B cell (primary cell): Measurements from ENCODE around the gene CMTM7. TPM values are rescaled to one million over a fixed set of nuclear protein-coding genes. Genes with fewer than 3 reads are reported as not detected.
"Not testable (repeated sequence)": the region's sequence is repeated elsewhere in the genome, so short reads cannot be mapped to it uniquely, and the experiment has no call there.

Experiments used
- ATAC-seq: fragments of 200-7000 bp; cut with Tn5 transposase; one replicate; pipeline ENCODE4 v1.10.0; 2021; ENCODE audit warnings: low read depth, mild to moderate bottlenecking, moderate number of reproducible peaks, moderate library complexity
- CTCF ChIA-PET: fragments of 350-600 bp; sonication (Branson Sonifier 250); formaldehyde crosslinking; loops from one replicate; lab custom pipeline; 2021; ENCODE audit warnings: antibody characterized with exemption, inconsistent platforms; lab: Charles Lee
- POLR2A ChIA-PET: fragments of 350-600 bp; sonication (Branson Sonifier 250); formaldehyde crosslinking; loops from one replicate; lab custom pipeline; 2021; ENCODE audit warnings: antibody characterized with exemption; lab: Charles Lee
- DNase-seq: peaks from one replicate; pipeline ENCODE4 v3.0.0; 2013
- H2AFZ ChIP-seq: 2 replicates; pipeline ENCODE4 v1.6.1; 2012; ENCODE audit warnings: mild to moderate bottlenecking, low read depth, low read length; ENCODE audit not compliant: insufficient read depth, poor library complexity, severe bottlenecking
- H3K27ac ChIP-seq, 2 donors: 1 replicate in 1 of 2; 2 replicates in 1 of 2; pipeline ENCODE4 v1.5.1; 2012 to 2013; ENCODE audit warnings: low read length in 2 of 2, mild to moderate bottlenecking in 2 of 2, moderate library complexity in 1 of 2
- H3K27me3 ChIP-seq, 4 experiments: fragments of 200-600 bp in 1 of 4; sonication (generic) in 1 of 4; replicated peaks in 1 of 4; 1 replicate in 2 of 4; 2 replicates in 2 of 4; pipeline versions ENCODE4 v1.6.1 to v1.7.0; 2013 to 2016; ENCODE audit warnings: low read length in 3 of 4, mild to moderate bottlenecking in 2 of 4, mixed read lengths in 1 of 4, moderate library complexity in 1 of 4; ENCODE audit not compliant: insufficient read depth in 4 of 4, control insufficient read depth in 3 of 4; ENCODE audit errors: control extremely low read depth in 1 of 4
- H3K36me3 ChIP-seq, 2 experiments: replicated peaks in 1 of 2; 1 replicate in 1 of 2; 2 replicates in 1 of 2; pipeline versions ENCODE4 v1.6.1 to v1.7.1; 2013; ENCODE audit warnings: low read length in 1 of 2; ENCODE audit not compliant: insufficient read depth in 2 of 2, control insufficient read depth in 1 of 2; ENCODE audit errors: control extremely low read depth in 1 of 2, extremely low read depth in 1 of 2
- H3K4me1 ChIP-seq, 2 donors: fragments of 200-600 bp in 1 of 2; sonication (generic) in 1 of 2; 1 replicate in 1 of 2; 2 replicates in 1 of 2; pipeline versions ENCODE4 v1.5.1 to v1.6.1; 2013 to 2017; ENCODE audit warnings: low read length in 2 of 2; ENCODE audit not compliant: control insufficient read depth in 2 of 2, insufficient read depth in 2 of 2
- H3K4me2 ChIP-seq: replicated peaks from 2 replicates; pipeline ENCODE3; 2012; ENCODE audit warnings: mild to moderate bottlenecking, low read depth, low read length; ENCODE audit not compliant: poor library complexity, severe bottlenecking
- H3K4me3 ChIP-seq, 5 experiments: fragments of 200-600 bp in 1 of 5; sonication (generic) in 1 of 5; 1 replicate in 3 of 5; 2 replicates in 2 of 5; pipeline versions ENCODE4 v1.5.1 to v1.7.0; 2011 to 2016; ENCODE audit warnings: low read length in 4 of 5, mild to moderate bottlenecking in 4 of 5, low read depth in 2 of 5, control low read depth in 1 of 5, moderate library complexity in 1 of 5; ENCODE audit not compliant: insufficient read depth in 1 of 5; ENCODE audit errors: control extremely low read depth in 1 of 5, extremely low read depth in 1 of 5
- H3K79me2 ChIP-seq: fragments of 200-600 bp; sonication (generic); one replicate; pipeline ENCODE4 v1.6.0; 2016; ENCODE audit warnings: low read length; ENCODE audit not compliant: control insufficient read depth, insufficient read depth
- H3K9ac ChIP-seq: fragments of 200-600 bp; sonication (generic); 2 replicates; pipeline ENCODE4 v1.6.1; 2017; ENCODE audit warnings: mild to moderate bottlenecking, low read length, moderate library complexity
- H3K9me3 ChIP-seq, 3 donors: one replicate each; pipeline versions ENCODE4 v1.6.1 to v1.7.1; 2013; ENCODE audit warnings: low read length in 2 of 3; ENCODE audit not compliant: control insufficient read depth in 2 of 3, insufficient read depth in 1 of 3; ENCODE audit errors: control extremely low read depth in 1 of 3
- H4K20me1 ChIP-seq: 2 replicates; pipeline ENCODE4 v1.6.0; 2012; ENCODE audit warnings: mild to moderate bottlenecking, low read length; ENCODE audit not compliant: insufficient read depth, control insufficient read depth, poor library complexity, severe bottlenecking
- H3K27ac Mint-ChIP-seq: one replicate; pipeline ENCODE4 v1.8.0; 2021; ENCODE audit warnings: mixed read lengths
- H3K27me3 Mint-ChIP-seq: one replicate; pipeline ENCODE4 v1.8.0; 2021; ENCODE audit warnings: mixed read lengths
- H3K4me1 Mint-ChIP-seq: one replicate; pipeline ENCODE4 v1.8.0; 2021; ENCODE audit warnings: mixed read lengths
- H3K4me3 Mint-ChIP-seq: one replicate; pipeline ENCODE4 v1.8.0; 2021; ENCODE audit warnings: mixed read lengths
- H3K9me3 Mint-ChIP-seq: one replicate; pipeline ENCODE4 v1.8.0; 2022; ENCODE audit warnings: mixed read lengths; ENCODE audit not compliant: insufficient read depth
- EZH2 ChIP-seq: IDR thresholded peaks from 2 replicates; pipeline ENCODE4 v1.6.1; 2012; ENCODE audit warnings: borderline replicate concordance, low read depth, mild to moderate bottlenecking, moderate library complexity, low read length; ENCODE audit not compliant: insufficient read depth, poor library complexity, severe bottlenecking
- WGBS: methylation state at CpG from one replicate; pipeline ENCODE4 v1.1.5; 2013; ENCODE audit warnings: missing lambda C conversion rate; ENCODE audit not compliant: insufficient coverage; 5-methylcytosine and 5-hydroxymethylcytosine counted together
- intact Hi-C: fragments of 100-400 bp; cut with micrococcal nuclease; formaldehyde crosslinking; loops from one replicate; pipeline ENCODE4 v1.10.0; 2022
- polyA plus RNA-seq: library from polyadenylated mRNA; depleted of rRNA; stranded (reverse); fragments of >200 nt; gene quantifications from 2 replicates; pipeline ENCODE4 v1.2.3, GENCODE V29; 2012
- total RNA-seq, 2 donors: library from RNA; stranded (reverse); fragments of 120-200 nt in 1 of 2; gene quantifications; 1 replicate in 1 of 2; 2 replicates in 1 of 2; pipeline versions ENCODE4 v1.2.3 to v1.2.4, GENCODE V29; 2013 to 2022
- TF ChIP-seq, protein P1 (sequence below): fragments of 200-600 bp; IDR thresholded peaks from one replicate; pipeline ENCODE4 v1.8.0; 2022; ENCODE audit warnings: antibody characterized with exemption, mild to moderate bottlenecking

CMTM7 gene
- total and polyA plus RNA-seq, 2 donors (not counting 1 experiment from before 2014, with no cell fraction given) = 71.5 to 76.1 TPM

DNA sequence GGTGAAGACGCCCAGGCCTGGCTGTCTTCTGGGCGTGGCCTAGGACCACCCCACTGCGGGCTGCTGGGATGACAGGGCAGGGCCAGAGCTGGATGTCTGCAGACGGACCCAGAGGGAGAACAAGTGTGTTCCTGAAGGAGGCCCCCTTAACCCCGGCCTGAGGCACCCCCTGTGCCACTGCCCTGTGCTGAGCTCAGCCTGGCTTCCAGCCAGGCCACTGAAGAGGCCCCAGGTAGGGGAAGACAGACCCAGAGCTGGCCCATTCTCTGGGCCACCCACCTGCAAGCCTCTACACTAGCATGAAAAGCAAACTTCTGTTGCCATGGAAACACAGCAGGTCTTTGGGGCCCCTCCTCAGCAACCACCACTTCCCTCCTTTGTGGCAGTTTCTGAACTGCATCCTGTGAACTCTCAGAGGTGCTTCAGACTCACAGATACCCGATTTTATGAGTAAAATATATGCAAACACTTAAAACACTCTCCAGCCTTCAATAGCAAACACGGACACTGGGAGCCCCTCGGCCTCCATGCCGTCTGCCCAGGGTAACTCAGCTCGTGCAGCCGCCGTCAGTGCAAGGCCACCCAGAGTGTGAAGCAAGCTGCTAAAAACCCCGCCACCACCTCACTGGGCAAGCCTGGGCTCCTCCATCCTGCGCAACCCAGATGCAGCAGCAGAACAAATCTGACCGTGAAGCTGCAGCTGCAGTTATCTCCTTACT is 68.5 kb downstream of the CMTM7 start:
- H3K4me3 ChIP-seq = peak overlapping the region in 3 of 5 experiments; percentile 29 to 39 (median 32)
- no peaks in the 10 kb centered on the region for H3K9me3 Mint-ChIP-seq
- TF ChIP-seq, protein P1, sequence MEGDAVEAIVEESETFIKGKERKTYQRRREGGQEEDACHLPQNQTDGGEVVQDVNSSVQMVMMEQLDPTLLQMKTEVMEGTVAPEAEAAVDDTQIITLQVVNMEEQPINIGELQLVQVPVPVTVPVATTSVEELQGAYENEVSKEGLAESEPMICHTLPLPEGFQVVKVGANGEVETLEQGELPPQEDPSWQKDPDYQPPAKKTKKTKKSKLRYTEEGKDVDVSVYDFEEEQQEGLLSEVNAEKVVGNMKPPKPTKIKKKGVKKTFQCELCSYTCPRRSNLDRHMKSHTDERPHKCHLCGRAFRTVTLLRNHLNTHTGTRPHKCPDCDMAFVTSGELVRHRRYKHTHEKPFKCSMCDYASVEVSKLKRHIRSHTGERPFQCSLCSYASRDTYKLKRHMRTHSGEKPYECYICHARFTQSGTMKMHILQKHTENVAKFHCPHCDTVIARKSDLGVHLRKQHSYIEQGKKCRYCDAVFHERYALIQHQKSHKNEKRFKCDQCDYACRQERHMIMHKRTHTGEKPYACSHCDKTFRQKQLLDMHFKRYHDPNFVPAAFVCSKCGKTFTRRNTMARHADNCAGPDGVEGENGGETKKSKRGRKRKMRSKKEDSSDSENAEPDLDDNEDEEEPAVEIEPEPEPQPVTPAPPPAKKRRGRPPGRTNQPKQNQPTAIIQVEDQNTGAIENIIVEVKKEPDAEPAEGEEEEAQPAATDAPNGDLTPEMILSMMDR = no peak
- TF ChIP-seq EZH2 = no peak
- peaks cover 48% of the 10 kb centered on the region for H3K4me1 Mint-ChIP-seq
- peak overlapping the region; percentile 37 for H2AFZ ChIP-seq
- CTCF ChIA-PET = interaction anchor here (0.7 to 5.2 kb wide), 8 partner anchors 21 to 84 kb away, joined by 3 to 33 read pairs (median 4); no protein-coding TSS in a partner anchor
- H3K36me3 ChIP-seq = peaks cover 0 to 2% of the 10 kb centered on the region in 2 experiments
- H3K27ac Mint-ChIP-seq = peak overlapping the region; percentile 95
- no peaks in the 10 kb centered on the region for H3K27me3 ChIP-seq
- H3K4me2 ChIP-seq = peak overlapping the region; percentile 76
- H3K27ac ChIP-seq = peak overlapping the region; percentile 85 to 94
- no peaks in the 10 kb centered on the region for H3K27me3 Mint-ChIP-seq
- peak overlapping the region; percentile 37 for H3K9ac ChIP-seq
- H4K20me1 ChIP-seq = no peaks in the 10 kb centered on the region
- 3% methylated on average over 13 of the region's 15 CpGs for WGBS
- H3K9me3 ChIP-seq = no peaks in the 10 kb centered on the region
- H3K79me2 ChIP-seq = peaks cover 38% of the 10 kb centered on the region
- POLR2A ChIA-PET = interaction anchor here (0.6 to 1.6 kb wide), 2 partner anchors 10 to 45 kb away, joined by 3 read pairs; no protein-coding TSS in a partner anchor
- intact Hi-C loops = loop anchor here (1.0 kb wide), 1 partner anchor 21 kb away; no protein-coding TSS in a partner anchor
- DNase-seq (peak; percentile 94), ATAC-seq (peak; percentile 73)
- peaks cover 55 to 69% of the 10 kb centered on the region in 2 donors for H3K4me1 ChIP-seq
- H3K4me3 Mint-ChIP-seq = peak overlapping the region; percentile 82

DNA sequence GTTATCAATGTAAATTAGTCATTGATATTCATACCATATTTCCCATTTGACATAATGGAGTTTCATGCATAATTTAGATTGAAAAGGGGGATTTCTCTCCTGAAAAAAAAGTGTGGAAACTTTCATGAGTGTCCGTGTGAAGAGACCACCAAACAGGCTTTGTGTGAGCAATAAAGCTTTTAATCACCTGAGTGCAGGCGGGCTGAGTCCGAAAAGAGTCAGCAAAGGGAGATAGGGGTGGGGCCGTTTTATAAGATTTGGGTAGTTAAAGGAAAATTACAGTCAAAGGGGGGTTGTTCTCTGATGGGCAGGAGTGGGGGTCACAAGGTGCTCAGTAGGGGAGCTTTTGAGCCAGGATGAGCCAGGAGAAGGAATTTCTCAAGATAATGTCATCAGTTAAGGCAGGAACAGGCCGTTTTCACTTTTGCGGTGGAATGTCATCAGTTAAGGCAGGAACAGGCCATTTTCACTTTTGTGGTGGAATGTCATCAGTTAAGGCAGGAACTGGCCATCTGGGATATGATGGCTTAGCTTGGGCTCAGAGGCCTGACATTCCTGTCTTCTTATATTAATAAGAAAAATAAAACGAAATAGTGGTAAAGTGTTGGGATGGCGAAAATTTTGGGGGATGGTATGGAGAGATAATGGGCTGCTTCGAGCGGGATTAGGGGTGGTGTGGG is 69.3 kb downstream of the CMTM7 start:
- Mint-ChIP-seq H3K4me3 (peak overlapping the region; percentile 82), H3K27ac (peak overlapping the region; percentile 95), H3K4me1 (peaks cover 44% of the 10 kb centered on the region)
- DNase-seq, H3K27me3 Mint-ChIP-seq, H3K9me3 ChIP-seq, H4K20me1 ChIP-seq, POLR2A ChIA-PET, H3K36me3 ChIP-seq, H3K27me3 ChIP-seq, ATAC-seq, H3K9me3 Mint-ChIP-seq: not testable (repeated sequence)
- H3K27ac ChIP-seq = peak overlapping the region; percentile 85 to 94
- H3K4me3 ChIP-seq = peak overlapping the region in 1 of 5 experiments; percentile 32
- H3K4me1 ChIP-seq = peaks cover 47 to 62% of the 10 kb centered on the region in 2 donors
- peak overlapping the region; percentile 37 for H2AFZ ChIP-seq
- peak overlapping the region; percentile 37 for H3K9ac ChIP-seq
- intact Hi-C loops = loop anchor here (1.0 kb wide), 1 partner anchor 22 kb away; no protein-coding TSS in a partner anchor
- WGBS = 84% methylated on average over 10 of the region's 10 CpGs
- CTCF ChIA-PET = interaction anchor here (0.9 to 5.2 kb wide), 6 partner anchors 20 to 85 kb away, joined by 3 to 33 read pairs (median 4); no protein-coding TSS in a partner anchor
- H3K4me2 ChIP-seq = peak overlapping the region; percentile 76
- H3K79me2 ChIP-seq = peaks cover 33% of the 10 kb centered on the region

DNA sequence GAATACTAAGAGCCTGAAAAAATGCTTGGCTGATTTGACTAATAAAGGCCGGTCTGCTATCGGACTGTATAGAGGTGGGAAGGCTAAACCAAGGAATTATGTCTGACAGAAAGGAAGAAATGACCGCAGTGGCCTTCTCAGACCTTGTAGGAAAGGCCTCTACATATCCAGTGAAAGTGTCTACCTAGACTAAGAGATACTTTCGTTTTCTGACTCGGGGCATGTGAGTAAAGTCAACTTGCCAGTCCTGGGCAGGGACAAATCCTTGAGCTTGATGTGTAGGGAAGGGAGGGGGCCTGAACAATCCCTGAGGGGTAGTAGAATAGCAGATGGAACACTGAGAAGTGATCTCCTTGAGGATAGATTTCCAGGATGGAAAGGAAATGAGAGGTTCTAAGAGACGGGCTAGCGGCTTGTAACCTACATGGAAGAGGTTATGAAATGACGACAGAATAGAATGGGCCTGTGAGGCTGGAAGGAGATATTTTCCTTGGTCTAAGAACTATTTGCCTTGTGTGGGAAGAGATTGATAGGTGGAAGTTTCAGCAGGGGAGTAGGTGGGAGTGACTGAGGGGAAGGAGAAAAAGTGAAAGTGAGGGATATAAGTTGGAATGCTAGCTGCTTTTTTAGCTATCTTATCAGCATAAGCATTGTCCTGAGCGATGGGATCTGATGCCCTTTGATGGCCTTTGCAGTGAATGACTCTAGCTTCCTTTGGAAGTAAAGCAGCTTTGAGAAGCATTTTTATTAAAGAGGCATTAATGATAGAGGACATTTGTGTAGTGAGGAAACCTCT is 70.7 kb downstream of the CMTM7 start:
- 100% methylated on average over 4 of the region's 9 CpGs for WGBS
- H3K27me3 ChIP-seq, DNase-seq, H3K4me2 ChIP-seq, H4K20me1 ChIP-seq, H3K36me3 ChIP-seq, H3K9me3 Mint-ChIP-seq, H3K9me3 ChIP-seq, intact Hi-C loops, ATAC-seq, H3K27me3 Mint-ChIP-seq, H3K4me3 ChIP-seq, H3K27ac Mint-ChIP-seq, H3K4me3 Mint-ChIP-seq, POLR2A ChIA-PET, H3K9ac ChIP-seq, H2AFZ ChIP-seq: not testable (repeated sequence)
- peak overlapping the region in 1 of 2 donors; percentile 94 for H3K27ac ChIP-seq
- CTCF ChIA-PET = interaction anchor here (0.9 to 1.0 kb wide), 2 partner anchors 86 to 89 kb away, joined by 3 to 4 read pairs; no protein-coding TSS in a partner anchor
- H3K4me1 ChIP-seq = peaks cover 35 to 51% of the 10 kb centered on the region in 2 donors
- peaks cover 44% of the 10 kb centered on the region for H3K4me1 Mint-ChIP-seq
- peaks cover 27% of the 10 kb centered on the region for H3K79me2 ChIP-seq
